Urinary bladder (tissue), 4 donors: ENCODE data around the gene FAF1. TPM values are rescaled to one million over a fixed set of nuclear protein-coding genes. Genes with fewer than 3 reads are reported as not detected.

Source experiments
- DNase-seq: peaks from one replicate; pipeline ENCODE4 v3.0.0-alpha.2; 2015; ENCODE audit errors: extremely low spot score
- H3K27ac ChIP-seq: one replicate; pipeline ENCODE4 v1.5.1; 2013; ENCODE audit warnings: low read depth, mild to moderate bottlenecking, moderate library complexity
- H3K36me3 ChIP-seq: one replicate; pipeline ENCODE4 v1.6.1; 2013; ENCODE audit warnings: mild to moderate bottlenecking, moderate library complexity; ENCODE audit not compliant: insufficient read depth
- H3K4me1 ChIP-seq: one replicate; pipeline ENCODE4 v1.6.1; 2013; ENCODE audit warnings: mild to moderate bottlenecking, moderate library complexity; ENCODE audit not compliant: insufficient read depth
- H3K4me3 ChIP-seq: one replicate; pipeline ENCODE4 v1.5.1; 2013; ENCODE audit warnings: low read depth, low read length
- WGBS: extraction: QIAGEN DNeasy Blood & Tissue Kit; methylation state at CpG from one replicate; pipeline ENCODE4 v1.1.7; 2013; 5-methylcytosine and 5-hydroxymethylcytosine counted together
- polyA plus RNA-seq: library from polyadenylated mRNA; stranded (reverse); fragments of 200-250 nt; gene quantifications from one replicate; pipeline ENCODE4 v1.2.3, GENCODE V29; 2013
- total RNA-seq: library from RNA; depleted of rRNA; stranded (reverse); fragments of >200 nt; gene quantifications from one replicate; pipeline ENCODE4 v1.2.3, GENCODE V29; 2014
- donor health status: healthy with polysubstance abuse.
- donor health status: healthy.

FAF1 gene
- total and polyA plus RNA-seq, 2 donors: 42.3 to 84.6 TPM

DNA sequence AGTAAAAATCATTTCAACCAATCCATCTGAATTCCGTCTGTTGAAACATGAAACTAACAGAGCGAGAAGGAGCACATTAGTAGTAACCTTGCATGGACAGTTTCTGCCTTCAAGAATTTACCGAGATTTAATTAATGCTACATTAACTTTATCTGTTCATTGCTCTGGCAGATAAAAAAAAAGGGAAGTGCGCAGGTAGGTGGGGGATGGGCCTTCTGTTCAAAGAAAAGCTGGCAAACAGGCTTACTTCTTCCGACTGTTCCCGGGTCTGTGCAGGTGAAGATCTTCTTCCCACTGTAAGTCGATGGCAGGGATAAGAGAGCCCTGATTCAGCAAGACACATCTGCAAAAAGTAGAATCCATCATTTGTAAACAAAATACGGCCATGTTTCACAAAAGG, 364.2 kb downstream of the FAF1 start:
- peaks cover 2% of the 10 kb centered on the region for H3K36me3 ChIP-seq
- no peak for DNase-seq
- H3K4me3 ChIP-seq: no peak overlapping the region
- 95% methylated on average over 8 of the region's 8 CpGs for WGBS
- H3K4me1 ChIP-seq: no peaks in the 10 kb centered on the region
- no peak overlapping the region for H3K27ac ChIP-seq

DNA sequence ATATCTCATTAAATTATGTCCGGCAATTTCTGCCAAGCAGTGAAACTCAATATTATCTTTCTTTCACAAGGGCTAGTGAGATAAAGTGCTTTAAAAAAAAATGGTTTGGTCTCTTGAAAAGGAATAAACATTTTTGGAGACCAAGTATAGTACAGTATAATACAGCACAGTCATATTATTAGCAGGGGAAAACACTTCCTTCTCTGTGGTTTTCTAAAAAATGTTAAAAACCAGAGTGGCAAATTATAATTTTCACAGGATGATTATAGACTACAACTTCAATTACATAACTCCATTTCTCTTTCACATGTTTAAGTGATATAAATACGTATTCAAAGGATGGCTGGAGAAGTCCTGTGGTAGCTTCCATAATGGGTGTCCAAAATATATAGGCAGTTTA, 366.6 kb downstream of the FAF1 start:
- Histone ChIP-seq H3K4me1 (no peaks in the 10 kb centered on the region), H3K27ac (no peak overlapping the region), H3K4me3 (no peak overlapping the region), H3K36me3 (peaks cover 2% of the 10 kb centered on the region)
- 81% methylated on average over 2 of the region's 2 CpGs for WGBS
- no peak for DNase-seq

DNA sequence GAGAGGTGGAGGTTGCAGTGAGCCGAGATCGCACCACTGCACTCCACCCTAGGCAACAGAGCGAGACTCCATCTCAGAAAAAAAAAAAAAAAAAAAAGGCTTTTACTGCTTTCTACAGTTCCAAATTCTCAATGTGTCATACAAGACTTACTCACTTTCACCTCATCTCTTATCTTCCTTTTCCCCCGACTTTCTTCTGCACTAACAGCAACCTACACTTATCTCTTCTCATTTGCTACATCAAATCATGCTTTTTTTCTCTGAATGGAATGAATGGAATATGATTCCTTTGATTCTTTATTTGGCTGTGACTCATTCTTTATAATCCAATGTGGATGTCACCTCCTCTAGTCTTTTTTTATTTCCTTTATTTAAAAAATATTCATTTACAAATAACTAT, 368.5 kb downstream of the FAF1 start:
- H3K36me3 ChIP-seq: peaks cover 2% of the 10 kb centered on the region
- no peak overlapping the region for H3K27ac ChIP-seq
- H3K4me1 ChIP-seq: no peaks in the 10 kb centered on the region
- DNase-seq: no peak
- H3K4me3 ChIP-seq: no peak overlapping the region
- WGBS: 88% methylated on average over 4 of the region's 4 CpGs

DNA sequence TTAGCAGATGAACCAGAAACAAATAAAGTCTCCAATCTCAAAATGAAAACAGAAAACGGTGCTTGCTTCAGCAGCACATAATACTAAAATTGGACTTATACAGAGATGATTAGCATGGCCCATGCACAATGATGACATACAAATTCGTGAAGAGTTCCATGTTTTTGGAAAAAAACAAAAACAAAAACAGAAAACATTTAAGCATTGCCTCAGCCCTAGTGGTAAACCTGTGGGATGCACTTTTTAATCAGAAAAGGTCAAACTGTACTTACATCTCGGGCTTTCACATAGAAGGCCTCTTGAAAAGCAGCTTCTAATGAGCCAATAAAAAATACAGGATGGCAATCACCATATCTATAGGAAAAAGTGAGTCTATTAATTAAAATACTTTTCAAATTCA, 377.7 kb downstream of the FAF1 start:
- WGBS: 87% methylated on average over 3 of the region's 3 CpGs
- H3K36me3 ChIP-seq: peaks cover 3% of the 10 kb centered on the region
- no peak overlapping the region for H3K27ac ChIP-seq
- no peak overlapping the region for H3K4me3 ChIP-seq
- no peaks in the 10 kb centered on the region for H3K4me1 ChIP-seq
- DNase-seq: no peak

DNA sequence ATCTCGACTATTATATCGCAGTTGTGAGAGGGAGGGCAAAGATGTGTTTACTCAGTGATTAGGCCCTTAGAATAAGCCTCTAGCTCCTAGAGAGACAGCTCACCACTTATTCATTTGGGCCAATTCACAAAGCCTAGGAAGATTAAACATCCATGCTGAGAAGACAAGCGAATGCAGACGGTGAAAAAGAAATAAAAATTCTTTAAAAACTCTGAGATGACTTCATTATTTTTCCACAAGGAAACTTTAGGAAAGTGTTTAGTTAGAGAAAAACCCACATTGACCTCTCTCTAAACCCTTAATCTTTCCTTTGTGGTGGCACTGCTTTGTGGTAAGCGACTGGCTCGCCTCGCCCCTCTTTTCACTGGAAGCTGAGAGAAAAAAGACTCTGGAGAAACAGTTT, 390.0 kb downstream of the FAF1 start:
- 54% methylated on average over 7 of the region's 7 CpGs for WGBS

DNA sequence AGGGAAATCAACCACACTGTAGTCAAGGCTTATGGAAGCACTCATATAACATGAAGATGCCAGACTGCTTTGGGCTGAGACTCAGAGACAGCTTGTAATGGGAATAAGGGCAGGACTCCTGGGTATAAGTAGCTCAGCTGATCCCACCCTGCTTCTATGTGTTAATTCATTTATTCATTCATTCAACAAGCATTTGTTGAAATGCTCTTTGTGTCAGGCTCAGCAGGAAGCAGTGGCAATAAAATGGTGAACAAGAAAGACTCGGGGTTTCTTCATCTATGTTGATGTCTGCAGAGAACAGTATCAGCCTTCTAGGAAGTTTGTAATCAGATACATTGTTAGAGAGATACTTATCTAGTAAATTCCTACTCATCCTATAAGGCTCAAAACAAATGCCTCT, 391.3 kb downstream of the FAF1 start:
- no peak overlapping the region for H3K4me3 ChIP-seq
- no peaks in the 10 kb centered on the region for H3K4me1 ChIP-seq
- 88% methylated on average over 1 of the region's 1 CpG for WGBS
- DNase-seq: no peak
- H3K27ac ChIP-seq: no peak overlapping the region
- peaks cover 1% of the 10 kb centered on the region for H3K36me3 ChIP-seq

More for the DNA sequence above, 390.0 kb downstream of the FAF1 start:
- no peaks in the 10 kb centered on the region for H3K4me1 ChIP-seq
- no peak for DNase-seq
- H3K4me3 ChIP-seq: no peak overlapping the region
- H3K27ac ChIP-seq: no peak overlapping the region
- H3K36me3 ChIP-seq: peaks cover 1% of the 10 kb centered on the region

DNA sequence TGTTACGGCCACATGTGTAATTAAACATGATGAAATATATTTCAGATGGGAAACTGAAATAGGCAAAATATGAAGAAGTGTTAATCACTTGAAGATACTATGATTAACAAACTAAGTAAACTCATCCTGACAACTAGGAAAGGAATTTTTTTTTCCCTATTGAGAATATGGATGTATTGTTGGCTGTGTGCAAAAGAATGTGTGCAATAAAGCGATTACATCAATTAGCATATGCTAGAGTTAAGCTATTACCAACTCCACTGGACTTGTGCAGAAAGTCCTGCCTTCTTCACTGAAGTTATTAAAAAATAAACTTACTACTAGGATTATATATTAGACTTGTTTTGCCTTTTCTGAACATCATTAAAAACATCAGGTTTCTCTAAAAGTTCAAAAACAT, 393.7 kb downstream of the FAF1 start:
- WGBS: 96% methylated on average over 2 of the region's 2 CpGs
- no peak for DNase-seq
- Histone ChIP-seq H3K27ac (no peak overlapping the region), H3K4me1 (no peaks in the 10 kb centered on the region), H3K4me3 (no peak overlapping the region), H3K36me3 (no peaks in the 10 kb centered on the region)

DNA sequence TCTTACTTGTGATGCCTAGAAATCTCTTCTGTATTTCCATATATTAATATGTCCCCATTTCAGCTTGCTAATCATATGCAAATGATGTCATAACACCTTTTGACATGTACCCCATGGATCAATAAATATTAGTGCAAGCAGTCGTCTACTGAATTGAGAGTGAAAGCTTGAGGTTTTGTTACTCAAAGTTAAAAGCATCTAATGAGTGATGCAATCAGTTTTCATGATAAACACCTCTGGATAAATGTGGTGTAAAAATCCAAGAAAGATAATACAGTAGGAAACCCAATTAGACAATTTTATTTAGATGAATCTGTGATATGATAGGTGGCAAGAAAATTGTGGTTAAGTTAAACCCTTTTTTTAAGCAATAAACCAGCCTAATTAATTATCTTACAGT, 395.6 kb downstream of the FAF1 start:
- Histone ChIP-seq H3K36me3 (no peaks in the 10 kb centered on the region), H3K27ac (no peak overlapping the region), H3K4me3 (no peak overlapping the region), H3K4me1 (no peaks in the 10 kb centered on the region)
- WGBS: 77% methylated on average over 1 of the region's 1 CpG
- DNase-seq: no peak

DNA sequence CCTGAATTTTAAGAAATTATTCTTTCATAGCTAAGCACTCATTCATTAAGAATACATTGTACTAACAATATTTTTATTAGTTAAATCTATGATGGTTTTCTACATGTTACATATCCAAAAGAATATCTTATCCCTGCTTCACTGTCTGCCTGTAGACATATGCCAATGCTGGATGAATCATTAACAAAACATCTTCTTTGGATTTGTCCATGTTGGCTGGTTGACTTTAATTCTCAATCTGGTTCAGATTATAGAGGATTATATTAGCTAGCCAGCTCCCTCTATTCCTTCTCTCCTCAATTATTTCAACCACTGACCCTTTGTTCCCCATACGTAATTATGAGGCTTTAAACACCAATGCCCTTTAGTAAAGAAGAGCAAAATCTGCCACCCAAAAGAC, 398.0 kb downstream of the FAF1 start:
- Histone ChIP-seq H3K4me3 (no peak overlapping the region), H3K27ac (no peak overlapping the region), H3K36me3 (no peaks in the 10 kb centered on the region), H3K4me1 (no peaks in the 10 kb centered on the region)
- WGBS: 92% methylated on average over 1 of the region's 1 CpG
- no peak for DNase-seq

DNA sequence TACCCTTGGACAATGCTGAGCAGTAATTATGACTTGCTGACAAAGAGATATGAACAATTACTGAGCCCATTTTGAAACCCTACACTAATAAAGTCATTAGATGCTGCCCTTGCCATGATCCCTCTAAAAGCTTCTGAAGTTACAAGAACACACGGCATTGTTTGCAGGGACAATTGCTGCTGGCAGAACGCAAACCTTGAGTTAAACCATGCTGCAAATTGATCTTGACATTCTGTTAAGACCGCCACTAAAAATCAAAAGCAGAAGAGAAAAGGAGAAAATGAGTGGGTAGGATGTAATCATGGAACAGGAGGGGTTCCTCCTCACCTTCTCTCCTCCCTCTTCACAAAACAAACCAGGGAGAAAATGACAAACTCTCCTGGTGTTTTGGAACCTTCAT, 400.6 kb downstream of the FAF1 start:
- Histone ChIP-seq H3K27ac (no peak overlapping the region), H3K4me1 (no peaks in the 10 kb centered on the region), H3K4me3 (no peak overlapping the region), H3K36me3 (no peaks in the 10 kb centered on the region)
- DNase-seq: no peak
- WGBS: 91% methylated on average over 3 of the region's 3 CpGs

DNA sequence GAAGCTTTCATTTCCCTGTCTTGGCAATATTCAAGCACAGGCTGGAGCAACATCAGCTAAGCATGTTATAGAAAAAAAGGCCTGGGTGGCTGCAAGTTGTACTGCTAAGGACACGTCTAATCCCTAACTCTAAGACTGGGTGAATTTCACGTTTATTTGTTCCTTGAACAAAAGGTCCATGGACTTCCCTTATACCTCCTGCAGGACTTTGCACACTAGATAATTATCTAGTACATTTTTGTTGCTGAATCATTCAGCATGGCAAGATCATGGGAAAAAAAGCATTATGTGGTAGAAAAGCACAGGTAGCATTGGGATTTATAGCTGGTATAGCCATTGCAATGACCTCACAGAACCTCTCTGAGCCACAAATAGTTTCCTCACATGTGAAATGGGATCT, 406.1 kb downstream of the FAF1 start:
- H3K4me3 ChIP-seq: no peak overlapping the region
- WGBS: 75% methylated on average over 2 of the region's 2 CpGs
- DNase-seq: no peak
- H3K36me3 ChIP-seq: no peaks in the 10 kb centered on the region
- H3K27ac ChIP-seq: peak overlapping the region; percentile 10
- no peaks in the 10 kb centered on the region for H3K4me1 ChIP-seq

DNA sequence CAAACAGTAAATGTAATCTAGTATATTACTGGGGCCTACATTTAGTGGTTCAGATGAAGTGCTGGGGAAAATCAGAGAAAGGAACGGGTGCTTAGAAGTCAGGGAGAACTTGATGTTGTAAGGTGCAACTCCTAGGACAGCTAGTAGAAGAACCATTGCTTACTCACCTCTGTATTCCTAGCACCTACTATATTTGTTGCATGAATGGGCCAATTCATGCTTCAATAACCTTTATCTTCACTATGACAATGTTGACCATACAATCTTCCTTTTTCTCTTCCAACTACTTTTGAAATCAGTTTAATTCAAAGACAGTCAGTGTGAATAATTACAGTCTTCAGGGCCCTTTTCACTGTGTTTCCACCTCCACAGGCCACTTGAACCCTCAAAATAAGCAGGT, 411.8 kb downstream of the FAF1 start:
- Histone ChIP-seq H3K4me1 (no peaks in the 10 kb centered on the region), H3K27ac (no peak overlapping the region), H3K36me3 (no peaks in the 10 kb centered on the region), H3K4me3 (no peak overlapping the region)
- DNase-seq: no peak
- WGBS: 92% methylated on average over 1 of the region's 1 CpG

DNA sequence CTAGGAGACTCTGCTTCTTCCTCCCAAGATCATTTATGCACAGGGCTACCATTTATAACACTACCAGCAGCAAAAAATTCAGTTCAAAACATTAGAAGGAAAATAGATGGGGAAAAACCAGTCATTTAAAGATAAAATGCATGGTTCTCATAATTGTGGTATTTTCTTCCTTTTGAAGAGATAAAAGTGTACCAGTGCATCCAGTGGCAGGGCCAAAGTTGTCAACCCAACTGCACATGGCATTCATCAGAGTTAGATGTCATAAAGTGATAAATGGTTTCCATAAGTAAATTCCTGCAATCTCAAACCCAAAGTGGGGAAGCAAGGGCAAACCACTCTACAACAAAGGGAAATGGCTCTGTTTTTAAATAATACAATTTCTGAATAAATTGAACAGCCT, 417.7 kb downstream of the FAF1 start:
- no peaks in the 10 kb centered on the region for H3K36me3 ChIP-seq
- DNase-seq: no peak

DNA sequence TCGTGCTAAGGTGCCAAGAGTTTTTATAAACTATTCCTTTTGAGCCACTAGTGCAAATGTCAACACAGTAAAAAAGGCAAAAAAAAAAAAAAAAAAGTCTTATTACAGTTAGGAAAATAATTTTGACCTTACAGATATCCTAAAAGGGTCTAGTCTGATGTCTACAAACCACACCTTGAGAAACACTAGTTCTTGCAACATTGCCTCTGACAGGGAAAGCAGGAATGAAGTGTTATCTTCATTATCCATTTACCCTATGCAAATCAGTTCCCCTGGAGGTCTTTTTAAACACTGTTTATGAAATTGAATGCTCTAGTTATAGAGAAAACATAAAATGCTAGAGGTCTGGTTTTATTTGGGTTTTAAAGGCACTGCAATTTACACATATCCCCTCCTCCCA, 421.6 kb downstream of the FAF1 start:
- H3K4me1 ChIP-seq: no peaks in the 10 kb centered on the region
- no peaks in the 10 kb centered on the region for H3K36me3 ChIP-seq
- no peak overlapping the region for H3K27ac ChIP-seq
- 40% methylated on average over 1 of the region's 1 CpG for WGBS
- no peak overlapping the region for H3K4me3 ChIP-seq
- DNase-seq: no peak

More for the DNA sequence above, 417.7 kb downstream of the FAF1 start:
- Histone ChIP-seq H3K4me3 (no peak overlapping the region), H3K4me1 (no peaks in the 10 kb centered on the region), H3K27ac (no peak overlapping the region)

DNA sequence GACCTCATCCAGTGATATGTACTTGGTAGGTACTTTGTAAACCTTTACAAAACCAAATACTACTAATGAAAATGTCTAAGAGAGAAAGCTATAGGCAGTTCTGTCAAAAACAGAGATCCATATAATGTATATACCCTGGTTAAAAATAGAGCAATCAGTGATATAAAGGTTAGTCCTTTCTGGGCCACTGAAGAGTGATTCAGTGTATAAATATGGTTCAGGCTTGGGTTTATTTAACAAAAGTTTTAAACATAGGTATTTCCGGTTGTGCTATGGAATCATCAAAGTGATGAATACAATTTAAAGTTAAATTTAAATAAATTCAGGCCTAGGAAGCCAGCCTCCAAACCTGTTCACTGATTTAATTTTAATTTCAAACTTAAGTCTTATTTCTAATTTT, 428.5 kb downstream of the FAF1 start:
- H3K4me3 ChIP-seq: no peak overlapping the region
- no peak overlapping the region for H3K27ac ChIP-seq
- no peak for DNase-seq
- no peaks in the 10 kb centered on the region for H3K36me3 ChIP-seq
- no peaks in the 10 kb centered on the region for H3K4me1 ChIP-seq
- 79% methylated on average over 1 of the region's 1 CpG for WGBS
